Hematopoietic multipotent progenitor cell treated with erythropoietin and hydrocortisone succinate and interleukin-3 and kit ligand, for 8 days (in vitro differentiated cells): ENCODE measurements around the gene C11orf58.
A peak's percentile ranks its signal among the peaks of the same experiment; 100 is the strongest.

Source experiments
- DNase-seq: peaks from one replicate; pipeline ENCODE4 v3.0.0-alpha.2; 2015

The C11orf58 gene

DNA sequence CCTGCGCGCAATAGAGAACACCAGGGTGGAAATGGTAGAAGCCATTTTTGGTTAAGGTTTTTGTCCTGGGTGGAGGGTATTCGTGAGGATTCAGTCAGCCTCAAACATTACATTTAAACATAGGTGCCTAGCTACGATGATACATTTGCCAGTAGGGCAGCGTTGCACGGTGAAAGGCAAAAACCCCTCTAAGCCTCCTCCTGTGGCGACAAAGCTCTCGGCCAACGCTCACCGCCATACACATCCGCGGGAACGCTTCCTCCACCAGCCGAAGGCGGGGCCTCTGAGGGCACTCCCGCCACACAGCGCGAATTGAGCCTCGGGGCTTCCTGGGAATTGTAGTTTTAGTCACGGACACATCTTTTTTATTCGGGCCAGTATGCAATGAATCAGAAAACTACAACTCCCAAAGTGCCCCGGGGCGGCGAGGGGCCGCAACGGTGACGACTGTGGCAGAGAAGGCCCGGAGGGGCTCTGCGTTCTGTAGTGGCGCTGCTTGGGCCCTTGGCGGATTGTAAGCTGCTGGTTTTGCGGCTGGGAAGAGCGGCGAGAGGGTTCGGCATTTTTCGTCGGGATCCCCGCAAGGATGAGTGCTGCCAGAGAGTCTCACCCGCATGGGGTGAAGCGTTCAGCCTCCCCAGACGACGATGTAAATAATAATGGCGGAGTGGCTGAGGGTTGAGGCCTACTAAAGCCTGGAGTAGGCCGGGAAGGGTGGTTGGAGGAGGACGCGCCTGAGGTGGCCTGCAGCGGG lies at the start of gene C11orf58:
TSS of gene C11orf58 (plus strand) at position 455 of the 754 bp plus-strand sequence. CDS start at position 587, 132 bp downstream.
- peak; percentile 97 for DNase-seq

DNA sequence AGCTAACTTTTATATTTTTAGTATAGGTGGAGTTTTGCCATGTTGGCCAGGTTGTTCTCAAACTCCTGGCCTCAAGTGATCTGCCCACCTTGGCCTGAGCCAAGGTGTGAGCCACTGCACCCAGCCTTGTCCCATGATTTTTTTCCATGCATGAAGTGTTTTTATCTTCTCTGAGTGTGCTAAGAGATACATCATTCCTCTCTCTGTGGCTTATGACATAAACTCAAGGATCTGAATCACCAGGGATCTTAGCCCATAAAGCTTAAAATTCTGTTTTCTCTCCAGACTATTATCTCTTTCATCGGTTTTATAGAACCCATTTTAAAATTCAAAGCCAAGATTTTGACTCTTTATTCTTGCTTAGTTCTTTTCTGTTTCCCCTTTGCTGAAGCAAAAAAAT lies 48.4 kb upstream of the C11orf58 start:
- DNase-seq, result no peak

DNA sequence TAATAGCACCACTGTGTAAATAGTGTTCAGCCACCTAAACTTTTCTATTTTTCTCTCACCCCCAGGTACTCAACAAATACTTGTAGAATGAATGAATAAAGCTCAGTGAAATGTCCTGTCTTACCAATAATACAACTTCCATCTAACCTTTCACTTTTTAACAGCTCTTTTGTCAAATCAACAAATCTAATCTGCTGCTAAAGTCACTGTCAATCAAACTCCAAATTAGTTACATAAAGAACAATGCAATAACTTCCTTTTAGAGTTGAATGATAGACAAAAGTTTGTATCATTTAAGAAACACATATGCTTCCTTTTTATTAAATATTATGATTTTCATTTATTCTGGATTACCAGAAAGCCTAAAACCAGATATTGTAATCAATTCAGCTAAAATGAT lies 34.7 kb upstream of the C11orf58 start:
- no peak for DNase-seq

DNA sequence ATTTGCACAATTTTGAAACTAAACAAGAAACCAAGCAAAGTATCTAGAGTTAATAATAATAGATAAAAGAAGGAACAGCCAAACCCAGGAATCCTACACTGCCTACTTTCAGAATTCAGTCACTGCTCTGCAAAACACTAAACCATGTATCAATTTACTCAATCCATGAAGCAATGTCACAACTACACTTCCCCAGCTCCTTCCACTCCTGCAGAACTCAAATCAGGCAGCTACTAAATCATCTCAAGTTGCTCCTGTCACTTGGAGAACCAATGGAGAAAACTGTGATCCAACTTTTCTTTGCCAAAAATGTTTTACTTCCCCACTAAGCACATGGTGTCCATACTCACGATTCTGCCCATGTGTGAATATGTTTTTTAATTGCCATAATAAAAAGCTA lies 24.9 kb upstream of the C11orf58 start:
- DNase-seq, result no peak

DNA sequence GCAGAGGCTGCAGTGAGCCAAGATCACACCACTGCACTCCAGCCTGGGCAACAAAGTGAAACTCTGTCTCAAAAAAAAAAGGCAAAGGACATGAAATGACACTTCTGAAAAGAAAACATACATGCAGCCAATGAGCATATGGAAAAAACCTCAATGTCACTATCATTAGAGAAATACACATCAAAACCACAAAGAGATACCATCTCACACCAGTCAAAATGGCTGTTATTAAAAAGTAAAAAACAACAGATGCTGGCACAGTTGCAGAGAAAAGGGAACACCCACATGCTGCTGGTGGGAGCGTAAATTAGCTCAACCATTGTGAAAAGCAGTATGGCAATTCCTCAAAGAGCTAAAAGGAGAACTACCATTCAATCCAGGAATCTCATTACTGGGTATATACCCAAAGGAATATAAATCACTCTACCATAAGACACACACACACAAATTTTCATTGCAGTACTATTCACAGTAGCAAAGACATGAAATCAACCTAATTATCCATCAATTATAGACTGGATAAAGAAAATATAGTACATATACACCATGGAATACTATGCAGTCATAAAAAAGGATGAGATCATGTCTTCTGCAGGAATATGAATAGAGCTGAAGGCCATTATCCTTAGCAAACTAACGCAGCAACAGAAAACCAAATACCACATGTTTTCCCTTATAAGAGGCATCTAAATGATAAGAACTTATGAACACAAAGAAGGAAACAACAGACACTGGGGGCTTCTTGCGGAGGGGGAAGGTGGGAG lies 15.7 kb upstream of the C11orf58 start:
- peak; percentile 26 for DNase-seq

DNA sequence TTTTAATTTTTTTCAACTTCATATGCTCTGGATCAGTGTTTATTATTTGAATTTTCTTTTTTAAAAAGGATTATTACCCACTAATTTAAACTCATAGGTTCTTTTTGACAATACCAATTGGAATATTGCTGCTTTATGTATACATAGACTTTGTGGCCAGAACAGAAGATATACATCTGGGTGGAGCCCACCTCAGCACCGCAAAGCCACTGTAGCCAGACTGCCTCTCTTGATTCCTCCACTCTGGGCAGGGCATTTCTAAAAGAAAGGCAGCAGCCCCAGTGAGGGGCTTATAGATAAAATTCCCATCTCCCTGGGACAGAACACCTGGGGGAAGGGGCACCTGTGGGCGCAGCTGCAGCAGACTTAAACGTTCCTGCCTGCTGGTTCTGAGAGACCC lies 10.6 kb upstream of the C11orf58 start:
- peak; percentile 37 for DNase-seq

DNA sequence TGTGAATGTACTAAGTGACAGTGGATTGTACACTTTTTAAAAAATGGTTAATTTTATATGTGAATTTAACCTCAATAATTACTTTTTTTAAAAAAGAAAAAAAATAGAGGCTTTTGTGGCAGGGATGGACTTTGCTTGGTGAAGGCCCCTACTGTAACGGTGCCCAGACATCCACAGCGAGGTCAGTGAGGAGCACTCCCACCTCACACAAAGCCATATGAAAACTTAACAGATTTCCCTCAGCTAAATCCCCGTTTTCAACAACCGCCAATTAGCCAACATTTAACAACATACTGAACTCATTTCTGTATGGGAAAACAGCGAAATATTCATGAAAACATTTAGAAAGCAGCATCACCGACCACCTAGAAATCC lies 642 bp upstream of the C11orf58 start:
- DNase-seq, result peak; percentile 68

DNA sequence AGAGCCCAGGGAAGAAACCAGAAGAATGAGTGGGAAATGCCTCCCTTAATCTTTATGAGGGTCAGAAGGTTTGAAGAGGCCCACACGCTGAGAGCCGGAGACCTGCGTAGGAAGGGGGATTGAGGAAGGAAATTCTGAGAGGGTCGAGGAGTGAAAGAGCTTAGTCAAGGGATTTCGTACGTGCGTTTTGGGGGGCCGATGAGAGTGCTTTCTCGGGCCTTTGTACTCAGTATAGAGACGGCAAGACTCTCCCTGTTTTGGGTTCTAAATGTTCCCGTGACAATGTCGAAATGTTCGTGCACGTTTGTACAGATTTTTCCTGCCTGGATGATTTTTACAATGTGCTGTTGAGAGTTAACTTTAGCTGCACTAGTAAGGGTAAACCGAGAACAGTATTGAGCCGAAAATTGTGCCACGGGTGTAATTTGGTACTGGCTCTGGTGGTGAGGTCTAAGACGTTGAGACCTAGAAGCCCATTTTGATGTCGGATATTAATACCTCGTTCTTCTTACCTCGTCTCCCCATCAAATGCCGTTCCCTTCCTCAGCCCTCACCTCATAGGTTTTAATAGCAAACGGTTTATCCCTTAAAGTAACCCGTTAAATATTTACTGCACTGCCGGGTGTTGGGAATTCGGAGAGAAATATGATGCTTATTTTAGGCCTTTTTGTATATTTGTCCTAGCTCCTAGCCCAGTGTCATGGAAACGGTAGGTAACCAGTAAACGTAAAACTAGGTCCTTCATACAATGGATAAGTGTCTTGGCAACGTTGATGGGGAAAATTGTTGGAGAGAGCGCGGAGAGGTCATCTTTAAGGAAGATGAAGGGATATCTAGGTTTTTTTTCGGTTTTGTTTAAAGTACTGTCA lies 734 bp downstream of the C11orf58 start:
- peak; percentile 12 for DNase-seq

DNA sequence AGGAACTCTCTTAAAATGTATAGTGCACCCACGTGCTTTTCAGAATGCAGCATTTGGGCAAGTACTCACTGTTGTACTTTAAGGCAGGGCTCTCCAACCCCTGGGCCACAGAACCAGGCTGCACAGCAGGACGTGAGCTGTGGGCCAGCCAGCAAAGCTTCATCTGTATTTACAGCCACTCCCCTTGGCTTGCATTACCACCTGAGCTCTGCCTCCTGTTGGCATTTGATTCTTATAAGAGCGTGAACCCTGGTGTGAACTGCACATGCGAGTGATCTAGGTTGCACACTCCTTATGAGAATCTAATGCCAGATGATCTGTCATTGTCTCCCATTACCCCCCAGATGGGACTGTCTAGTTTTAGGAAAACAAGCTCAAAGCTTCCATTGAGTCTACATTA lies 3.0 kb downstream of the C11orf58 start:
- DNase-seq, result peak; percentile 16

DNA sequence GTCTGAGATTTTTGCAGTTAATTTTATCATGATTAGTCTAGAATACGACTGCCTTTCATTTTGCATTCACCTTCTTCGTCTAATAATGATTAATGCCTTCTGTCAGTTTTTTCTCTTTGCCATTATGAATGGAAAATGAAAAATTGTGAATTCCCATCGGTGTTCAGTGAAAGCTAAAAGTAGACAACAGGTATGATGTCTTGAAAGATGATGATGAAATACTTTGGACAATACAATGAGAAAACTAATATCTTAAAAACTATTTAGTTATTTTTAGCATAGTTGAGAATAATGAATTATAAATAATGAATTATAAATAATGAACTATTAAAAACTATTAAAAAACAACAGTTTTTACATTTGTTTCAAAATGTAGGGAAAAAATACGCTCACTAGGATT lies 5.0 kb downstream of the C11orf58 start:
- no peak for DNase-seq

DNA sequence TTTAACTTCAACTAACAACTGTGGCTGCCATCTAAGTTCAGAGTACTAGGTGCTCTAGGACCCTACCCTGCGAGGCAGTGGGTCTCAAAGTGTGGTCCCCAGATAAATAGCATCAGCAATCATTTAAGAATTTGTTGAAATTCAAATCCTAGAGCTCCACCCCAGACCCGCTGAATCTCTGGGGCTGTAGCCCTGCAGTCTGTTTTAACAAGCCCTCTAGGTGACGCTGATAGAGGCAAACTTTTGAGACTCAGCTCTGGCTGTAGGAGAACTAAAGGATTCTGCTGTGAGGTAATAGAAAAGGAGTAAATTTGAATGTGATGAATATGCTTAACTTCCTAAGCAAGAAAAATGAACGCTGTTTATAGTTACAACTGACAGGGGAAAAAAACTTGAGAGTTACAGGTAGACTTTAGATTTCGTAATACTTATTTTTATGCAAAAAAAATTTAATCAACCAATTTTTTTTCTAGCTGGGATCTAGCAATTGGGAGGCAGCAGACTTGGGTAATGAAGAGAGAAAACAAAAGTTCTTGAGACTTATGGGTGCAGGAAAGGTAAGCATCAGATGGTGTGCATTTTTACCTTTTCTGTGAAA lies 5.8 kb downstream of the C11orf58 start:
- DNase-seq, result no peak

DNA sequence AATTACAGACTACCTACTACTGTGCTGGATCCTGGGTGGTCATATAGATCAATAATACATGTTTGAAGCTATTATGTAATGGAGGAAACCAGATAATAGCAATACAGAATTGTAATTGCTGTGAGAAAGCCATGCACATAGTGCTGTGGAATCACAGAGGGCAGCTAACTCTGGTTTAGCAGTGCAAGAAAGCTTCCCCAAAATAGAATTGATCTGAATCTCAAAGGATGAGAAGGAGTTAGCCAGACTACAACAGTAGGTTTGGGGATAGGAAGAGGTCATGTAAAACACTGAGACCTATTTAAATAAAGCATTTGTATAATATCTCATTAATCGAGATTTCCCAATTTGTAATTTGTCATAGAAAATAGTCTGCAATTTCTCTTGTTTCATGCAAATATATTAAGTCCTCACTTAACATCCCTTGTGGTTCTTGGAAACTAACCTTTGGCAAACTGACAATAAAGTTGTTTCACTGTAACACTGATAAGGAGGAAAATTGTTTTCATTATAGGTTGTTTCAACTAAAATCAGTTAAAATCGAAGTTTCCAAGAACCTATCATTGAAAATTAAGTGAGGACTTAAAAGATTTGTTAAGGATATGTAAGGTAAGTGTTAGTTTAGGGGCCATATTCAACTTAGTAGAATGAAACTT lies 7.6 kb downstream of the C11orf58 start:
- DNase-seq, result peak; percentile 70

DNA sequence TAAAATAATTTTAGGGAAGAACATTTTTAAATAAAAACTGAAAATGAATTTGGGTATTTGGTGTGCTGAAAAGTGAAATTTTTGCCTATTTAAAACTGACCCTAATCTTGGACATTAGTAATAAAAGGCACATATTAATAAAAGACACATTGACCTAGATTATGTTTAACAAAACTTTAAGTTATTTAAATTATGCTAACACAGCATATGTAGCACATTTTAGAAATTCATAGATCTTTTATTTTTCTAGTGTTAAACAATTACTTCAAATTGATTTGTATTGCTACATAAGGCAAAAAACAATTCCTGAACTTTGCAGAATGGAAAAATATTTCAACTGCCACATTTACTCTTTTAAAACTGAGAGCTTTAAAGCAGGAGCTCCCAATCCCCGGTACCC lies 10.6 kb downstream of the C11orf58 start:
- no peak for DNase-seq

DNA sequence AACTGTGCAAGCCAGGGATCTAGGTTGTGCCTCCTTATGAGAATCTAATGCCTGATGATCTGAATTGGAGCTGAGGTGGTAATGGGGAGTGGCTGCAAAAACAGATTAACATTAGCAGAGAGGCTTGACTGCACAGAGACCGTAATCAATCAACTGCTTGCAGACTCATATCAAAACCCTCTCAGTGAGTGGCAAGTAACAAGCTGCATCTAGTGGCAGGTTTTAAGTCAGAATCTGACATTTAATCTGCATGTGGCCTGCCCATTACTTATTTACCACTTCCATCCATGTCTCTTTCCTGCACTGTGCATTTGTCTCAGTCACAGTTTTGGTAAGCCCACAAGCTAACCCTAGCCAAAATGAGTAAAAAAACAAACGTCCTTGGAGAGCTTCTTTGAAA lies 11.2 kb downstream of the C11orf58 start:
- peak; percentile 20 for DNase-seq

DNA sequence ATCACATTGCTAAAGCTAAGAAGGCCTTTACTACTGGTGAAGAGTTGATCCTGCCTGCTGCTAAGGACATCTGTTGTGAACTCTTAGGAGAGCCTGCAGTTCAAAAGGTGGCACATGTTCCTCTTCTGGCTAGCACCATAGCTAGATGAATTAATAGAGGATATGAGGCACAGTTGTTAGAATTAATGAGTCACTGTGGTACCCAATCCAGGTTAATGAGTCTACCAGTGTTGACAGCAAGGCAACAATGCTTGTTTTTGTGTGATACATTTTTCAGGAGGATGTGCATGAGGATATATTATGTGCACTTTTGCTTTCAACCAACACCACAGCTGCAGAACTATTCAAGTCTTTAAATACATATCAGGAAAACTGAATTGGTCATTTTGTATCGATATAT lies 12.0 kb downstream of the C11orf58 start:
- no peak for DNase-seq

DNA sequence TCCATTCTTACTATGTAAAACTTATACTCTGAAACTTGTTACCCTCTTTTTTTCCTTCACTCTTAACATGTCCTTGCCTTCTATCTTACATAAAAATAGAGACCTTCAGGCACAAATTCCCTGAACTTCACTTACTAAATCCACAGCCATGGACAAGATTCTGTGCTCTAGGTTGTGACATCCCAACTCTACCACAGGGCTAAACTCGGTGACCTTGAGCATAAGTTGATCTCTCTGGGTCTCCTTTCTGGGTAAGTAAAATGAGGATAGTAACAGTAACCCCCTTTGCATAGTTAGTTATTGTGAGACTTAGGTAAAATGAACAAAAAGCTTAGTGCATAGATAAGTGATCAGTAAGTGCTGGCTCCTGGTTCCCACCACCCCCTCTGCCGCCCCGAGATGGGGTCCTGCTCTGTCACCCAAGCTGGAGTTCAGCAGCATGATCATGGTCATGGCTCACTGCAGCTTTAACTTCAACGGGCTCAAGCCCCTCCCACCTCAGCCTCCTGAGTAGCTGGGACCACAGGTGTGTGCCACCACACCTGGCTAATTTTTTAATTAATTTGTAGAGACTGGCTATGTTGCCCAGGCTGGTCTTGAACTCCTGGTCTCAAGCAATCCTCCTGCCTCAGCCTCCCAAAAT lies 20.1 kb downstream of the C11orf58 start:
- no peak for DNase-seq

DNA sequence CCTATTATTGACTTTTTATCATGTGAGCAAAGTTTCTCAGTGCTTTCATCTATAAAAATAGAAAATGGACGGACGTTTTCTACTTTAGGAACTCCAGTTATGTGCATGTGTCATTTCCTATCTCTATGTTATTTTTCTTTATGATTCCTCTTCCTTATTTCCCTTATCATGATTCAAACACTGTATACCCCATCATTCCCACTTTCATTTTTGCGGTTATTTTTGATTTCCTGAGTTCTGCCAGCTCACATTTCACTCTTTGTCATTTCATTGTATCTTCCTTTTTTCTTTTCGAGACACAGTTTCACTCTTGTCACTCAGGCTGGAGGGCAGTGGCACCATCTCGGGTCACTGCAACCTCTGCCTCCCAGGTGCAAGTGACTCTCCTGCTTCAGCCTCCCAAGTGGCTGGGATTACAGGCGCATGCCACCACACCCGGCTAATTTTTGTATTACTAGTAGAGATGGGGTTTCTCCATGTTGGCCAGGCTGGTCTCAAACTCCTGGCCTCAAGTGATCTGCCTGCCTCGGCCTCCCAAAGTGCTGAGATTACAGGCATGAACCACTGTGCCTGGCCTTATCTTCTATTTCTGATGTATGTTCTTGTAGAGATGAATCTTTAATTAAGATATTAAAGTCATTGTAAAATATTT lies 21.5 kb downstream of the C11orf58 start:
- no peak for DNase-seq

DNA sequence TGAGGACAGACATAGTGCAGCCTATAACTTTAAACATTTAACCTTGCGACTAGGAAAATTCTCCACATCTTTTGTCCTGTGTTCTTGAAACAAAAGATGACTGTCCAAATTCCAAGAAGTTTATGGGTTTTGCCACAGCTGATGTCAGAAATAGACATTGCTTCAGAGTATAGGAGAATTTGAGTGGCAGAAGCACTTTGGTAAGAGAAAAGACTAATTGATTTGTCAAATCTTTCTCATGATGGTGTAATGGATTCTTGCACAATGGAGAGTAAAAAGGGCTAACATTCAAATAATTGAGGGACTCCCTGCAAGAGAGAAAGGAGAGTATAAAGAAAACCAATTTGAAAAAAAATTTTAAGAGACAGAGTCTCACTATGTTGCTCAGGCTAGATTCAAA lies 25.3 kb downstream of the C11orf58 start:
- no peak for DNase-seq

DNA sequence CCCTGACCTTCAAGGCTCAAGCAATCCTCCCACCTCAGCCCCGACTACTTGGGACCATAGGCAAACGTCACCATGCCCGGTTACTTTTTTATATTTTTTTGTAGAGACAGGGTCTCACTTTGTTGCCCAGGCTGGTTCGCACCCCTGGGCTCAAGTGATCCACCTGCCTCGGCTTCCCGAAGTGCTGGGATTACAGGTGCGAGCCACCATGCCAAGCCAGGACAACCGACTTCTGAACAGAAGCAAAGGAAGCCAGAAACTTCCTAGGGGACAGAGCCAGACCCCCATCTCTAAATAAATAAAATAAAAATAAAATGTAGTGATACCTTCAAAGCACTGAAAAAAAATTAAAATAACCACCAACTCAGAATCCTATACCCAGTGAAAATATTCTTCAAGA lies 26.4 kb downstream of the C11orf58 start:
- DNase-seq, result no peak

DNA sequence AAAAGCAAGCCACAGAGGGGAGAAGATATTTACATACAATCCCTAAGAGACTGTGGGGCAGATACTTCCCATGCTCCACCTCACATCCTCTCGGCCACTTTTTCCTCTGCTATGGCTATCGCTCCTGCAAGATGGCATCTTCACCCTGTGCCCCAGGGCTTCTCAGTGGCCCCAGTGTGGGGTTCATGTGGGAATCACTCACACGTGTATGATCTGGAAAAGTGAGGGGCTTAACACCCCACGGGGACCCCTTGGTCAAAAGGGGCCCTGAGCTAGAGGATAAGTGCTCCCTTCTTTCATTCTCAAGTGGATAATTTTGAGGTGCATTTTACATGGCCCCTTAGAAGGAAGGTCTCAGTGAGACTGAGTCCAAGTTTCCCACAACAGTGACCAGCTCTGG lies 28.7 kb downstream of the C11orf58 start:
- DNase-seq, result no peak

DNA sequence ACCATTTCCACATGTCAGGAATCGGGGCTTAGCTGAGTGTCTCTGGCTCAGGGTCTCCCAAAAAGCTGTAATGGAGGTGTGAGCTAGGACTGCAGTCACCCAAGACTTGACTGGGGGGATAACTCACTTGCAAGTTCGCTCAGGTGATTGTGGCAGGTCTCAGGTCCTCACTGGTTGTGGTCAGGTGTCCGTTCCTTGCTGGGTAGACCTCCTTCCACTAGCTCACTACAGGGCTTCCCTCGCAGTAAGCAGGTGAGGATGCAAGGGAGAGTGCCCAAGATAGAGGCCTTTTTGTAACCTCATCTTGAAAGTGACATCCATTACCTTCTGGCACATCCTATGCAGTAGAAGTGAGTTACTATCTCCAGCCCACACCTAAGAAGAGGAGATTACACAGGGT lies 29.5 kb downstream of the C11orf58 start:
- no peak for DNase-seq

DNA sequence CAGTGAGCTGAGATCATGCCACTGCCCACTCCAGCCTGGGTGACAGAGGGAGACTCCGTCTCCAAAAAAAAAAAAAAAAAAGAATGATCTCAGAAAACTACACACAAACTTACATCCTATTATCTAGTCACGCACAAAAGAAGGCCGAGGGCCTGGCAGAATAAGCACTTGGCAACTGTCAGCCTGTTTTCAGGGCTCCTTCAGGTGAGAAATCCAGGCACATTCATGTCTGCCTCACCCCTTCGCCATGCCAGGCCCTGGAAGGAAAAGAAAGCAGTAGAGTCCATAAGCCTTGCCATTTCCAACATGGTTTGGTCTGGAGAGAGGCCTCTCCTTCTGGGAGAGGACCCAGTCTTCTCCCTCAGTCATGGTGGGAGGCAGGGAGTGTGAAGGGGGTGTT lies 30.9 kb downstream of the C11orf58 start:
- DNase-seq, result no peak
